GM04503 (cell line): ENCODE data around the gene GOLGA3.
A peak's percentile ranks its signal among the peaks of the same experiment; 100 is the strongest.
"Not testable (repeated sequence)": the region's sequence is repeated elsewhere in the genome, so short reads cannot be mapped to it uniquely, and the experiment has no call there.

Experiments used
- DNase-seq: peaks from one replicate; pipeline ENCODE4 v3.0.0-alpha.2; 2012; ENCODE audit warnings: low read depth

The GOLGA3 gene, protein sequence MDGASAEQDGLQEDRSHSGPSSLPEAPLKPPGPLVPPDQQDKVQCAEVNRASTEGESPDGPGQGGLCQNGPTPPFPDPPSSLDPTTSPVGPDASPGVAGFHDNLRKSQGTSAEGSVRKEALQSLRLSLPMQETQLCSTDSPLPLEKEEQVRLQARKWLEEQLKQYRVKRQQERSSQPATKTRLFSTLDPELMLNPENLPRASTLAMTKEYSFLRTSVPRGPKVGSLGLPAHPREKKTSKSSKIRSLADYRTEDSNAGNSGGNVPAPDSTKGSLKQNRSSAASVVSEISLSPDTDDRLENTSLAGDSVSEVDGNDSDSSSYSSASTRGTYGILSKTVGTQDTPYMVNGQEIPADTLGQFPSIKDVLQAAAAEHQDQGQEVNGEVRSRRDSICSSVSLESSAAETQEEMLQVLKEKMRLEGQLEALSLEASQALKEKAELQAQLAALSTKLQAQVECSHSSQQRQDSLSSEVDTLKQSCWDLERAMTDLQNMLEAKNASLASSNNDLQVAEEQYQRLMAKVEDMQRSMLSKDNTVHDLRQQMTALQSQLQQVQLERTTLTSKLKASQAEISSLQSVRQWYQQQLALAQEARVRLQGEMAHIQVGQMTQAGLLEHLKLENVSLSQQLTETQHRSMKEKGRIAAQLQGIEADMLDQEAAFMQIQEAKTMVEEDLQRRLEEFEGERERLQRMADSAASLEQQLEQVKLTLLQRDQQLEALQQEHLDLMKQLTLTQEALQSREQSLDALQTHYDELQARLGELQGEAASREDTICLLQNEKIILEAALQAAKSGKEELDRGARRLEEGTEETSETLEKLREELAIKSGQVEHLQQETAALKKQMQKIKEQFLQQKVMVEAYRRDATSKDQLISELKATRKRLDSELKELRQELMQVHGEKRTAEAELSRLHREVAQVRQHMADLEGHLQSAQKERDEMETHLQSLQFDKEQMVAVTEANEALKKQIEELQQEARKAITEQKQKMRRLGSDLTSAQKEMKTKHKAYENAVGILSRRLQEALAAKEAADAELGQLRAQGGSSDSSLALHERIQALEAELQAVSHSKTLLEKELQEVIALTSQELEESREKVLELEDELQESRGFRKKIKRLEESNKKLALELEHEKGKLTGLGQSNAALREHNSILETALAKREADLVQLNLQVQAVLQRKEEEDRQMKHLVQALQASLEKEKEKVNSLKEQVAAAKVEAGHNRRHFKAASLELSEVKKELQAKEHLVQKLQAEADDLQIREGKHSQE (N-terminal part only)

DNA sequence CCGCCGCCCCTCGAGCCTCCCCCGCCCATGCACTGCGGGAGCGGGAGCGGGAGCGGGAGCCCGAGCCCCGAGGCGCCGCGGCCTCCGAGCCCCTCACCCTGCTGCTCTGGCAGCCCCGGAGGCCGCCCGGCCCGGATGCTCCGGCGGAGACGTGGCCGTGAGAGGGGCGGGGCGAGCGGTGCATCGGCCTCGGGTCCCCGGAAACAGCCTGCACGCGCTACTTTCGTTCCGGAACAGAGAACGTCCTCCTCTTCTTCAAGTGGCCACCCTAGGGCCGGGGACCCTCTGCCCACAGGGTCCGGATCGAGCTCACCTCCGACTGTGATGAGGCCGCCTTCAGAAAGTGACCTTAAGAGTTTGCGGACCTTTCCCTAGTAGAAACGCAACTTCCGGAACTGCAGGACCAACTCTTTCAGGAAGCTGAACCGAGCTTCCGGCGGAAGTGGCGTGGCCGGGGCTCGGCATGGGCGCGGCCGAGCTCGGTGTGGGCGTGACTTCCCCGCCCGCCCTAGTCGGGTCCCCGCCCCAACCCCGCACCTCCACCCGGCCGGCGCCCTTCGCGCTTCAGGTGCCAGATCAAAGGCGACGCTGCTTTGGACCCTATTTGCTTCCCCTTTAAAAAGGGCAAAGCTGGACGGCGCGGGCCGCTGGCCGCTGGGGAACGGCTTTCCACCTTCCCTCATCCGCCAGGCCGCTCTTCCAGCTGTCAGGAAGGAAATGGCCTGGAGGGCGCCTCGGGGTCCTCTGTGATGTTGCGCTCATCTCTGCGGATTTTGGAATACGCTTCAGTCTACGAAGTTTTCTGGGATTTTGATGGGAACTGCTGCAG lies at the start of gene GOLGA3:
Gene GOLGA3, minus strand, starts transcription at position 164 of the 829 bp plus-strand sequence. CDS start 6,741 bp downstream, outside the sequence.
- DNase-seq: peak; percentile 63

DNA sequence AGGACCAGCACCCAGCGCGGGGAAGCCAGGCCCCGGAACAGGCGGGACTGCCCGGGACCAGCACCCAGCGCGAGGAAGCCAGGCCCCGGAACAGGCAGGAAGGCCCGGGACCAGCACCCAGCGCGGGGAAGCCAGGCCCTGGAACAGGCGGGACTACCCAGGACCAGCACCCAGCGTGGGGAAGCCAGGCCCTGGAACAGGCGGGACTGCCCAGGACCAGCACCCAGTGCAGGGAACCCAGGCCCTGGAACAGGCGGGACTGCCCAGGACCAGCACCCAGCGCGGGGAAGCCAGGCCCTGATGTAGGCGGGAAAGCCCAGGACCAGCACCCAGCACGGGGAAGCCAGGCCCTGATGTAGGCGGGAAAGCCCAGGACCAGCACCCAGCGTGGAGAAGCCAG lies 46.0 kb upstream of the GOLGA3 start:
- DNase-seq: not testable (repeated sequence)

DNA sequence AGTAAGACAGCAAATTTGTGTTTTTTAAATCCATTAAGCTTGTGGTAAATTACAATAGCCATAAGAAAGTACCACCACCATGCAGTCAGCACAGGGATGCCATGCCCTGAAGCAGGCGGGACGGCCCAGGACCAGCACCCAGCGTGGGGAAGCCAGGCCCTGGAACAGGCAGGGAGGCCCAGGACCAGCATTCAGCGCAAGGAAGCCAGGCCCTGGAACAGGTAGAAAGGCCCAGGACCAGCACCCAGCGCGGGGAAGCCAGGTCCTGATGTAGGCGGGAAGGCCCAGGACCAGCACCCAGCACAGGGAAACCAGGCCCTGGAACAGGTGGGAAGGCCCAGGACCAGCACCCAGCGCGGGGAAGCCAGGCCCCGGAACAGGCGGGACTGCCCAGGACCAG lies 45.5 kb upstream of the GOLGA3 start:
- DNase-seq: no peak

DNA sequence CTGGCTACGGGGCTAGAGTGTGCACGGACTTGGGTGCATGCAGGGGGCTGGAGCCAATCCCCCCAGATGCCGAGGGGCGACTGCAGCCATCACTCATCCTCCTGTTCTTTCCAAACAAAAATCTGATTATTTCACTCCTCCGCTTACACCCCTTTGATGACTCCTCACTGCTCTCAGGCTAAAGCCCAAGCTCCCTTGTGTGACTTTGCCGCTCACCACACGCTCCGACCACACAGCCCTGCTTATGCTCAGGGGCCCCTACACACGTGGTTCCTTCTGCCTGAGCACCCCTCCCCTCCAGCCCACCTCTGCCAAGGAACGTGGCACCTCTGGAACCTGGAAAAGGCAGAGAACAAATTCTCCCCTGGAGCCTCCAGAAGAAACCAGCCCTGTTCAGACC lies 45.1 kb upstream of the GOLGA3 start:
- DNase-seq: no peak

DNA sequence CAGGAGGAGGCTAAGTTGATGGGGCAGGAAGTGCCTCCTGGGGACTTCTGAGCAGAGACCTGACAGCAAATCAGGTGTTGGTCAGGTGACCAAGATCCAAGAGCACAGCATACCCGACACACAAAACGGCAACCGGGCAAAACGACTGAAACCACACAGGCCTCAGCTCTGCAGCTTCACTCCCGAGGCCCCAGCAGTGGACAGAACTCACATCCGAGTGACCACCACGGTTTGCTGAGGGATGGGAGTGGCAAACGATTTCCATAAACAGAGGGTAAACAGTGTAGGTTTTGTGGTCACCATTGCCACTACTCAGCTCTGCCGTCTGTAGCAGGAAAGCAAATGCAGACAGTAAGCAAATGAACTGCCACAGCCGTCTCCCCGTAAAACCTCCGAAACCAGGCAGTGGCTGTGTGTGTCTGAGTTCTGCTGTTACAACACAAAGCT lies 44.3 kb upstream of the GOLGA3 start:
- DNase-seq: no peak

DNA sequence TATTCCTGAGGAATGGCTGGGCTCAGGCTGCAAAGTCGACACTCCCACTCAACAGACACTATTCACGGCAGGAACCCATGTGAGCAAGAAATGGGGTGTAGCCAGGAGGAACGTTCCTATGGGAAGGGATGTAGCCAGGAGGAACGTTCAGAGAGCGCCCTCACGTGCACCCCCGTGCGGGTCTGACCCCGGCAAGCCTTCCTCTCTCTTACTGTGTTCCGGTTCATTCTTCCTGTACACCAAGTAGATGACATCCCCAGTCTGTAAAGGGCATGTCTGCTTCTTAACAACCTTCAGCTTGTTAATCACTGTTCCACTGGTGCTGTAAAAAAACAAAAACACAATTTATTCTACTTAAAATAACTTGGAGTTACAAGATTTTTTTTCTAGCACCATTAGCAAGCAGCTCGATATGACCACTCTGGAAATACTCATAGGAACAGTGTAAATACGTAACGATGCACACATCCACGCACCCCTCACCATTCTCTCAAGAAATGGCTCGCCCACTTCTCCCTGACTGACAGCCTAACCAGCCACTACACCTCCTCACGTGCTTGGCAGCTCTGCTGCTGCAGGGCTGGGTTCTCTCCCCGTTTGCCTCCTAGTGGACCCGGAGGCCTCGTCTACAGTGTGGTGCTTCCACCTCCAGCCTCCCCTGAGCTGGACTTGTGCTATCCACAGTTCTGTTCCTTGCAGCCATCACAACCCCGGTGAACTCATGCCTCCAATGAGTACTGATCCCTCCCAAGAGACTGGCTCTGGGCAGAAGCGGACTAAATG lies 43.6 kb upstream of the GOLGA3 start:
- DNase-seq: no peak

DNA sequence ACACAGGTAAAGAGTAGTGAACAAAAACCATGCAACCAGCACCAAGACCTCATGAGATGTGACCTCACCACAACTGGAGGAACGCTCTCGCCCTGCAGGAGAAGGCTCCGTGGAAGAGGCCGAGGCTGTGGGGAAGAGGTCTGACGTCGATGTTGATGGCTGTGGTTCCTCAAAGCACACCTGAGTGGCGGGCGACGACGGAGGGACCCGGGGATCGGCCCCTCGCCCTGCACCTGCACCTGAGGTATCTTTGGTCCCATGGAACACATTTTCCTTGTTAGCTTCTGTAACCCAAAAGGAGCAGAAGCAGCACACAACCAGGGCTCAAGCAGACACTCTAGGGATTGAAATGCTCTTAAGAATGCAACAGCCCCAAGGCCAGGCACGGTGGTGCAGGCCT lies 40.9 kb upstream of the GOLGA3 start:
- no peak for DNase-seq

DNA sequence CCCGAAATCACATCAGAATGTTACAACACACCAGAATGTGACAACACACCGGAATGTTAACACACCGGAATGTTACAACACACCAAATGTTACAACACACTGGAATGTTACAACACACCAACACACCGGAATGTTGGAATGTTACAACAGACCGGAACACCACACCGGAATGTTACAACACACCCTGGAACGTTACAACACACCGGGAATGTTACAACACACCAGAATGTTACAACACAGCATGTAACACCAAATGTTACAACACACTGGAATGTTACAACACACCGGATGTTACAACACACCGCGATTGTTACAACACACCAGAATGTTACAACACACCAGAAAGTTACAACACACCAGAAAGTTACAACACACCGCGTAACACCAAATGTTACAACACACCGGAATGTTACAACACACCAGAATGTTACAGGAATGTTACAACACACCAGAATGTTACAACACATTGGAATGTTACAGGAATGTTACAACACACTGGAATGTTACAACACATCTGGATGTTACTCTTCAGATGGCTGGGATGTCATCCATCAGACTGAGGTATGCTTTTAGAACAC lies 37.7 kb upstream of the GOLGA3 start:
- no peak for DNase-seq

DNA sequence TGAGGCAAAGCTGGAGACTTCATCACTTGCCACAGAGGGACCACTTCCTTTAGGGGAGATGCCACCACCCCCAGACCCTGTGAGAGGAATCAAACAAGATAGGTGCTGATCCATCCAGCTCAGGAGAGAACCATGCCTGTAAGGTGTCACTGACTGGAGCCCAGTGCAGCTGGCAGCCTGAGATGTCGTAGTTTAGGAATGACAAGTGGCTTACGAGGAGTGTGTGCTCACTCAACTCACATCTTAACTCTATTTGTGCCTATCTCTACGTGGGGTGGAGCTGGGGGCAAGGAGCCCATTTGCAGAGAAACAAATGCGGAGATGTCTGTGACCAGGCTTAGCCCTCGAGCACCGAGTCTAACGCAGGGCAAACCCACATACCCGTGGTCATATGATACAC lies 32.9 kb upstream of the GOLGA3 start:
- DNase-seq: no peak

DNA sequence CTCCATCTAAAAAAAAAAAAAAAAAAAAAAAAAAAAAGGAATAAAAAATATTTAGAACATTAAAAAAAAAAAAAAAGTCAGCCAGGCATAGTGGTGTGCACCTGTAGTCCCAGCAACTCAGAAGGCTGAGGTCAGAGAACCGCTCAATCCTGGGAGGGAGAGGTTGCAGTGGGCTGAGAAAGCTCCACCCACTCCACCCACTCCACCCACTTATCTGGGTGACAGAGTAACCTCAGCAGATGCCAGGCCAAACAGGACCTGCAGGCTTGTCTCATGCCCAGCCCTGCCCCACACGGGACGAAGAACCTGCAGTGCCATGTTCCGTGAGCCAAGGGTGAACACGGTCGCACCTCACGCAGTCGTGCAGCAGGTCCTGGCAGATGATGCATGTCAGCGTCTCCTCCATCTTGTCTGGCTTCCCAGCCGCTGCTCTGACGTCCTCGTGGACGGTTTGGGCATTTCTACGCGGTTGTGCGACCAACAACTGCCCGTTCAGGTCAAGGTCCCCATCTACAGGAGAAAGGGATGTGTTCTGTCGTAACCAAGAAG lies 30.1 kb upstream of the GOLGA3 start:
- no peak for DNase-seq

DNA sequence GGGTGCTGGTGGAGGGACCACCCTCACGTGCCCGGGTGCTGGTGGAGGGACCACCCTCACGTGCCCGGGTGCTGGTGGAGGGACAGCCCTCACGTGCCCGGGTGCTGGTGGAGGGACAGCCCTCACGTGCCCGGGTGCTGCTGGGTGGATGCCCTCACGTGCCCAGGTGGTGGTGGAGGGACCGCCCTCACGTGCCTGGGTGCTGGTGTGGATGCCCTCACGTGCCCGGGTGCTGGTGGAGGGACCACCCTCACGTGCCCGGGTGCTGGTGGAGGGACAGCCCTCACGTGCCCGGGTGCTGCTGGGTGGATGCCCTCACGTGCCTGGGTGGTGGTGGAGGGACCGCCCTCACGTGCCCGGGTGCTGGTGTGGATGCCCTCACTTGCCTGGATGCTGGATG lies 28.4 kb upstream of the GOLGA3 start:
- not testable (repeated sequence) for DNase-seq

DNA sequence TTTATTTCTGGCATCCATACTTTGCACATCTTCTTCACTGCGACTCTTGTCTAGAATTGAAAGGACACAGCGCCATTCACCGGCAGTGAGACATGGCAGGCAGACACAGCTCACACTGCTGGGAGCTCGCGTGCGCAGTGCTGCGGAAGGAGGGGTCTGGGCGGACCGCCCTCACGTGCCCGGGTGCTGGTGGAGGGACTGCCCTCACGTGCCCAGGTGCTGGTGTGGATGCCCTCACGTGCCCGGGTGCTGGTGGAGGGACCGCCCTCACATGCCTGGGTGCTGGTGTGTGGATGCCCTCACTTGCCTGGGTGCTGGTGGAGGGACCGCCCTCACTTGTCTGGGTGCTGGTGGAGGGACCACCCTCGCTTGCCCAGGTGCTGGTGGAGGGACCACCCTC lies 27.9 kb upstream of the GOLGA3 start:
- no peak for DNase-seq

DNA sequence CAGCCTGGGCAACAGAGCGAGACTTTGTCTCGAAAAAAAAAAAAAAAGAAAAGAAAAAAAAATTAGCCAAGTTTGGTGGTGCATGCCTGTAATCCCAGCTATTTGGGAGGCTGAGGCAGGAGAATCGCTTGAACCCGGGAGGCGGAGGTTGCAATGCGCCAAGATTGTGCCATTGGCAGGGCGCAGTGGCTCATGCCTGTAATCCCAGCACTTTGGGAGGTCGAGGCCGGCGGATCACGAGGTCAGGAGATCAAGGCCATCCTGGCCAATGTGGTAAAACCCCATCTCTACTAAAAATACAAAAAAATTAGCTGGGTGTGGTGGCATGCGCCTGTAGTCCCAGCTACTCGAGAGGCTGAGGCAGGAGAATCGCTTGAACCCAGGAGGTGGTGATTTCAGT lies 26.5 kb upstream of the GOLGA3 start:
- not testable (repeated sequence) for DNase-seq

DNA sequence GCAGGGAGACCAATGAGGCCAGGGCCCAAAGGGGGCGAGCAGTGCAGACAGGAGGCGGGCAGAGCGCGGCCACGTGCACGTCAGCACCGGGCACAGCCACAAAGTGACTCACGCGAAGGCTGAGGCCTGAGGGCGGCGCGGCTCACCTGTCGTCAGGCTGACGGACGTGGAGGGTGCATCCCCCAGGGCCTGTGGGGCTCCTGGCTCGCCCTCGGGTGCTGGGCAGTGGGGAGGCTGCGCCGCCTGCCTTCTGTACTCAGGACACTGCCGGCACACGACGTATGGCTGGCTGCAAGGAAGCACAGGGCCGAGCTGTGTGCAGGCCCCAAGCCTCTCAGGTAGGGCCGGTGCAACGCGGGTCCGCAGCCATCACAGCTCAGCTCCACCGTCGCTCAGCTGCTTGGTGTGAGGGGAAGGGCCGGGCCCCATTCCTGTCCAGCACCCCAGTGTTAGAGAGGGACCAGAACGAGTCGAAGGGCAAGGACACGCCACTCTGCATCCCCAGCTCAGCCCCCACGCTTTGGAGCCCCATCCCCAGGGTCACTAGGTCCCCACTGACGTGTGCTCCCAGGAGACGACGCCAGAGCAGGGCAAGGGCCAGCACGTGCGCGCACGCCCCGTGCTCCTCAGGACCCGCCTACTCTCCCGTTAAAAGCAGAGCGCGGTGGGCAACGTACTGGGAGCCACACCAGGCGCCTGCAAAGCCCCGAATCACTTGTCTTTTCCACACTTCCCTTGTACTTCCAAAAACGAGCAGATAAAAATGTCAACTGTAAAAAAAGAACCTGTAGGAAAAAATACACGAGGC lies 24.8 kb upstream of the GOLGA3 start:
- DNase-seq: no peak

DNA sequence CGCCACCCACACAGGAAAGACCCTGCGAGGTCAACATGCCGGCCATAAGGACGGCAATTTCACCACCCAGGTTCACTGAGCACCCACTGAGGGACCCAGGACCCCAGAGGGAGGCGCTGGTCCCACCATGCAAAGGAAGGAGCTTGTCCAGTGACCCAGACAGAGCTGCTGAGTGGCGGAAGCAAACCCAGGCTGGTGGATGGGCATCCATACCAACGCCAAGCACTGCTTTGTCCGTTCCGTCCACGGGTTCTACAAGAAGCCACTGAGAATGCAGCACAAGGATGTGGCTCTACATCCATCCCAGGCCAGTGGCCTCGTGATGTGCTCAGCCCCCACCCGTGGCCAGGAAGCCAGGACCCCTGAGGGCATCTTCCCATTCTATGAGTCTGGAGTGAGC lies 23.8 kb upstream of the GOLGA3 start:
- DNase-seq: no peak

DNA sequence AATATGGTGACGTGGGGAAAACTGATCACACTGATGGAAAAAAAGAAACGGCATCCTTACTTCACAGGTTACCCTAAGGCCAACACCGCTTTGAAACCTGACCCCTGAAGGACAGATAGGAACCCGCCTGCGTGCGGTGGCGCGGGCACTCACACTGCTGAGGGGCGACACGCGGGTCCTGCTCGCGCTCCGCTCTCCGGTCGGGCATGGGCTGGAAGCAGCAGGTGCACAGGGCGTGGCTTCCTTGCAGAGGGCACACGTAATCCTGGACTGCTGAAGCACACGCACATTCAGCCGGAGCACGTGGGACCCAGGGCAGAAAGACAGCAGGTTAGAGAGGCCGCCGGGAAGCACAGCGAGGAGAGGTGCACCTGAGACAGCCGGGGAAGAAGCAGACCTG lies 22.8 kb upstream of the GOLGA3 start:
- no peak for DNase-seq

DNA sequence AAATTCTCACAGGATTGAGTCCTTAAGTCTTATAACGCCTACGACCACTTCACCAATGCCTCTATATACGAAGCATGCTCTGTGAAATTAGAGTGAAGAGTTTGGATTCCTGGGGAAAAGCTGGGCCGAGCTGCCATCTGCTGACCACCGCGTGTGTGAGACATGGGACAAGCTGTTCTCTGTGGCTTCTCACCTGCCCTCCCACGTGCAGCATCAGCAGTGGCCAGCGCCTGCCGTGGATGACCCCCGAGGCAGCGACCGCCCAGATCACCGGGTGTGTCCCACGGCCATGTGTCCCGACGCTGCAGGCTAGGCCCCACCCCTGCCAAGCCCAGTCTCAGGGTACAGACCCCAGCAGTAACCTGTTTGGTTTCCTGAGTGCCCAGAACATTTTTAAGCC lies 21.6 kb upstream of the GOLGA3 start:
- DNase-seq: no peak

DNA sequence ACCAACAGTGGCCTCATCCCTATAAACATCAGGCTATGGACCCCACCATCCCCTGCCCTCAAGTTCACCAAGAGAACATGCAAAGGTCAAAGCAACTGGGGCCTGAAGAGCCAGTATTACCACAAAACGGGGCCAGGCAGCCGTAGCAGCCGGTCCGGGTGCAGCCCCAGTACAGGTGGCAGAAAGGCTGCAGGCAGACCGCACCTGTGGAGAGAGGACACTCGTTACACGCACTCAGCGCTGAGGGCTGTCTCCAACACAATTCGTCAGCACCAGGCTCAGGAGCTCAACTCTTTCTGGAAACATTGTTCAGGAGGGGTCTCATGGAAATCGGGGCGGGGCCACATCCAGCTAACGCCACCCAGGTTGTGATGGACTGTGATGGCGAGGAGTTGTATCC lies 19.9 kb upstream of the GOLGA3 start:
- DNase-seq: no peak
